A673 (cell line): ENCODE measurements around the gene PHTF1.

ENCODE experiments used
- CTCF ChIP-seq: fragments of 300-800, 200-600 bp; sonication (generic); conservative IDR thresholded peaks from 2 replicates; pipeline ENCODE4 v1.5.1; 2017; ENCODE audit warnings: low read depth, mild to moderate bottlenecking, antibody characterized with exemption, low read length, moderate library complexity, mixed read lengths
- EZH2 ChIP-seq: fragments of 200-600 bp; sonication (generic); IDR thresholded peaks from 2 replicates; pipeline ENCODE4 v1.6.1; 2017; ENCODE audit warnings: borderline replicate concordance, low read depth, mild to moderate bottlenecking, mixed read lengths, antibody characterized with exemption, low read length; ENCODE audit not compliant: poor library complexity, severe bottlenecking

- TF ChIP-seq EZH2 (no peak), CTCF (no peak)
These were observed 81.2 kb downstream of the PHTF1 start for GRCh38 chr1:113678159-113678469.
